ENCODE results near the gene PIP5K1A. TPM values are rescaled to one million over a fixed set of nuclear protein-coding genes. Genes with fewer than 3 reads are reported as not detected.

Gene PIP5K1A
- total RNA-seq, 6 experiments from 2014 or later, result 85.4 to 98.6 (median 90.6) TPM

- H3K36me3 Mint-ChIP-seq (ENCODE audit: low read depth), result peaks cover 44% of the 10 kb centered on the region
- peaks cover 21% of the 10 kb centered on the region for H3K4me1 Mint-ChIP-seq (ENCODE audit: low read depth)
- H3K27ac Mint-ChIP-seq, result peak overlapping the region; percentile 19
- no peak for DNase-seq
- no peak for TF ChIP-seq CTCF (IDR thresholded peaks at IDR 0.05)
- H3K4me3 Mint-ChIP-seq, result no peak overlapping the region
- no peaks in the 10 kb centered on the region for H3K9me3 Mint-ChIP-seq
- peaks cover 4% of the 10 kb centered on the region; the same call in 1 of the 2 replicates for H3K27me3 Mint-ChIP-seq (ENCODE audit: insufficient read depth)
Measured at GRCh38 chr1:151235235-151235634, 36.9 kb downstream of the PIP5K1A start.

- no peak for DNase-seq
- H3K27me3 Mint-ChIP-seq (ENCODE audit: insufficient read depth), result peaks cover 4% of the 10 kb centered on the region; the same call in 1 of the 2 replicates
- H3K9me3 Mint-ChIP-seq, result no peaks in the 10 kb centered on the region
- peaks cover 21% of the 10 kb centered on the region for H3K4me1 Mint-ChIP-seq (ENCODE audit: low read depth)
- peaks cover 50% of the 10 kb centered on the region for H3K36me3 Mint-ChIP-seq (ENCODE audit: low read depth)
- peak overlapping the region; percentile 39 for H3K4me3 Mint-ChIP-seq
- TF ChIP-seq CTCF (IDR thresholded peaks at IDR 0.05), result no peak
- peak overlapping the region; percentile 71 for H3K27ac Mint-ChIP-seq
Measured at GRCh38 chr1:151237678-151238466, 39.5 kb downstream of the PIP5K1A start.

GRCh38 chr1:151238467-151238739, 40.1 kb downstream of the PIP5K1A start:
- peak overlapping the region; percentile 39 for H3K4me3 Mint-ChIP-seq
- peak; percentile 85 for DNase-seq
- H3K4me1 Mint-ChIP-seq (ENCODE audit: low read depth), result peaks cover 21% of the 10 kb centered on the region
- no peaks in the 10 kb centered on the region for H3K9me3 Mint-ChIP-seq
- TF ChIP-seq CTCF (IDR thresholded peaks at IDR 0.05), result no peak
- peaks cover 56% of the 10 kb centered on the region for H3K36me3 Mint-ChIP-seq (ENCODE audit: low read depth)
- peaks cover 4% of the 10 kb centered on the region for H3K27me3 Mint-ChIP-seq (ENCODE audit: insufficient read depth)
- H3K27ac Mint-ChIP-seq, result peak overlapping the region; percentile 71

GRCh38 chr1:151242442-151242841, 44.1 kb downstream of the PIP5K1A start:
- Mint-ChIP-seq H3K27ac (no peak overlapping the region; the same call in 1 of the 2 replicates), H3K27me3 (ENCODE audit: insufficient read depth) (peaks cover 4% of the 10 kb centered on the region), H3K9me3 (no peaks in the 10 kb centered on the region), H3K4me1 (ENCODE audit: low read depth) (peaks cover 15% of the 10 kb centered on the region), H3K36me3 (ENCODE audit: low read depth) (peaks cover 56% of the 10 kb centered on the region), H3K4me3 (no peak overlapping the region)
- no peak for DNase-seq
- no peak for TF ChIP-seq CTCF (IDR thresholded peaks at IDR 0.05)

GRCh38 chr1:151243683-151244216, 45.4 kb downstream of the PIP5K1A start:
- peaks cover 2% of the 10 kb centered on the region for H3K4me1 Mint-ChIP-seq (ENCODE audit: low read depth)
- DNase-seq, result no peak
- no peak overlapping the region for H3K4me3 Mint-ChIP-seq
- H3K36me3 Mint-ChIP-seq (ENCODE audit: low read depth), result peaks cover 53% of the 10 kb centered on the region
- H3K9me3 Mint-ChIP-seq, result no peaks in the 10 kb centered on the region
- H3K27me3 Mint-ChIP-seq (ENCODE audit: insufficient read depth), result peaks cover 4% of the 10 kb centered on the region
- peak overlapping the region; percentile 42; the same call in 1 of the 2 replicates for H3K27ac Mint-ChIP-seq
- no peak for TF ChIP-seq CTCF (IDR thresholded peaks at IDR 0.05)

All from HFFc6 (cell line).